Vagina (tissue), 2 donors: Measurements from ENCODE around the gene PPP2R2C.

Experiments
- CTCF ChIP-seq, 3 experiments: fragments of 450-650 bp in 2 of 3; fragments of 200-600 bp in 1 of 3; sonication (generic) in 1 of 3; IDR thresholded peaks; one replicate each; pipeline ENCODE4 v1.5.1; 2017 to 2019; ENCODE audit warnings: antibody characterized with exemption in 3 of 3, mild to moderate bottlenecking in 2 of 3, moderate library complexity in 2 of 3
- POLR2A ChIP-seq, 2 donors: fragments of 450-650 bp; IDR thresholded peaks; one replicate each; pipeline ENCODE4 v1.6.1; 2017; ENCODE audit warnings: antibody characterized with exemption in 2 of 2, mild to moderate bottlenecking in 2 of 2, moderate library complexity in 2 of 2

DNA sequence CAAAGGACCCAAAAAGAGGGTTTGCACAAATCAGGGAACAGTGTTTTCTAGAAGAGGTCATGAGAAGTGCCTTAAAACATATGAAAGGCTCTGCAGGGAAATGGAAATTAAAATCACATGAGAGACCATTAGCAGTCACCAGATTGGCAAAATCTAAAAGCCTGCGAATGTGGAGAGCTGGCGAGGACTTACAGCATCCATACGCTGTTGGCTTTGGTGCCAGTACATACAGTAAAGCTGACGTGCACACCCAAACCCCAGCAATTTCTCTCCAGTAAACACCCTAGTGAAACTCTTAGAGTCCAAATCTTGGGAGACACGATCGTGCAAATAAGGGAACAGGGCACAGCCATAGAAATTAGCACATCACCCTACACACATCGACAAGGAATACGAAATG is 25.4 kb upstream of the PPP2R2C start:
- TF ChIP-seq CTCF (IDR thresholded peaks at IDR 0.05): no peak
- TF ChIP-seq POLR2A (IDR thresholded peaks at IDR 0.05): no peak
